B cell (primary cell): ENCODE measurements around the gene SPIRE1. TPM values are rescaled to one million over a fixed set of nuclear protein-coding genes. Genes with fewer than 3 reads are reported as not detected.

Experiments
- ATAC-seq: fragments of 200-7000 bp; cut with Tn5 transposase; one replicate; pipeline ENCODE4 v1.10.0; 2021; ENCODE audit warnings: low read depth, mild to moderate bottlenecking, moderate number of reproducible peaks, moderate library complexity
- CTCF ChIA-PET: fragments of 350-600 bp; sonication (Branson Sonifier 250); formaldehyde crosslinking; loops from one replicate; lab custom pipeline; 2021; ENCODE audit warnings: antibody characterized with exemption, inconsistent platforms; lab: Charles Lee
- POLR2A ChIA-PET: fragments of 350-600 bp; sonication (Branson Sonifier 250); formaldehyde crosslinking; loops from one replicate; lab custom pipeline; 2021; ENCODE audit warnings: antibody characterized with exemption; lab: Charles Lee
- DNase-seq: peaks from one replicate; pipeline ENCODE4 v3.0.0; 2013
- H2AFZ ChIP-seq: 2 replicates; pipeline ENCODE4 v1.6.1; 2012; ENCODE audit warnings: mild to moderate bottlenecking, low read depth, low read length; ENCODE audit not compliant: insufficient read depth, poor library complexity, severe bottlenecking
- H3K27ac ChIP-seq, 2 donors: 1 replicate in 1 of 2; 2 replicates in 1 of 2; pipeline ENCODE4 v1.5.1; 2012 to 2013; ENCODE audit warnings: low read length in 2 of 2, mild to moderate bottlenecking in 2 of 2, moderate library complexity in 1 of 2
- H3K27me3 ChIP-seq, 4 experiments: fragments of 200-600 bp in 1 of 4; sonication (generic) in 1 of 4; replicated peaks in 1 of 4; 1 replicate in 2 of 4; 2 replicates in 2 of 4; pipeline versions ENCODE4 v1.6.1 to v1.7.0; 2013 to 2016; ENCODE audit warnings: low read length in 3 of 4, mild to moderate bottlenecking in 2 of 4, mixed read lengths in 1 of 4, moderate library complexity in 1 of 4; ENCODE audit not compliant: insufficient read depth in 4 of 4, control insufficient read depth in 3 of 4; ENCODE audit errors: control extremely low read depth in 1 of 4
- H3K36me3 ChIP-seq, 2 experiments: replicated peaks in 1 of 2; 1 replicate in 1 of 2; 2 replicates in 1 of 2; pipeline versions ENCODE4 v1.6.1 to v1.7.1; 2013; ENCODE audit warnings: low read length in 1 of 2; ENCODE audit not compliant: insufficient read depth in 2 of 2, control insufficient read depth in 1 of 2; ENCODE audit errors: control extremely low read depth in 1 of 2, extremely low read depth in 1 of 2
- H3K4me1 ChIP-seq, 2 donors: fragments of 200-600 bp in 1 of 2; sonication (generic) in 1 of 2; 1 replicate in 1 of 2; 2 replicates in 1 of 2; pipeline versions ENCODE4 v1.5.1 to v1.6.1; 2013 to 2017; ENCODE audit warnings: low read length in 2 of 2; ENCODE audit not compliant: control insufficient read depth in 2 of 2, insufficient read depth in 2 of 2
- H3K4me2 ChIP-seq: replicated peaks from 2 replicates; pipeline ENCODE3; 2012; ENCODE audit warnings: mild to moderate bottlenecking, low read depth, low read length; ENCODE audit not compliant: poor library complexity, severe bottlenecking
- H3K4me3 ChIP-seq, 5 experiments: fragments of 200-600 bp in 1 of 5; sonication (generic) in 1 of 5; 1 replicate in 3 of 5; 2 replicates in 2 of 5; pipeline versions ENCODE4 v1.5.1 to v1.7.0; 2011 to 2016; ENCODE audit warnings: low read length in 4 of 5, mild to moderate bottlenecking in 4 of 5, low read depth in 2 of 5, control low read depth in 1 of 5, moderate library complexity in 1 of 5; ENCODE audit not compliant: insufficient read depth in 1 of 5; ENCODE audit errors: control extremely low read depth in 1 of 5, extremely low read depth in 1 of 5
- H3K79me2 ChIP-seq: fragments of 200-600 bp; sonication (generic); one replicate; pipeline ENCODE4 v1.6.0; 2016; ENCODE audit warnings: low read length; ENCODE audit not compliant: control insufficient read depth, insufficient read depth
- H3K9ac ChIP-seq: fragments of 200-600 bp; sonication (generic); 2 replicates; pipeline ENCODE4 v1.6.1; 2017; ENCODE audit warnings: mild to moderate bottlenecking, low read length, moderate library complexity
- H3K9me3 ChIP-seq, 3 donors: one replicate each; pipeline versions ENCODE4 v1.6.1 to v1.7.1; 2013; ENCODE audit warnings: low read length in 2 of 3; ENCODE audit not compliant: control insufficient read depth in 2 of 3, insufficient read depth in 1 of 3; ENCODE audit errors: control extremely low read depth in 1 of 3
- H4K20me1 ChIP-seq: 2 replicates; pipeline ENCODE4 v1.6.0; 2012; ENCODE audit warnings: mild to moderate bottlenecking, low read length; ENCODE audit not compliant: insufficient read depth, control insufficient read depth, poor library complexity, severe bottlenecking
- H3K27ac Mint-ChIP-seq: one replicate; pipeline ENCODE4 v1.8.0; 2021; ENCODE audit warnings: mixed read lengths
- H3K27me3 Mint-ChIP-seq: one replicate; pipeline ENCODE4 v1.8.0; 2021; ENCODE audit warnings: mixed read lengths
- H3K4me1 Mint-ChIP-seq: one replicate; pipeline ENCODE4 v1.8.0; 2021; ENCODE audit warnings: mixed read lengths
- H3K4me3 Mint-ChIP-seq: one replicate; pipeline ENCODE4 v1.8.0; 2021; ENCODE audit warnings: mixed read lengths
- H3K9me3 Mint-ChIP-seq: one replicate; pipeline ENCODE4 v1.8.0; 2022; ENCODE audit warnings: mixed read lengths; ENCODE audit not compliant: insufficient read depth
- EZH2 ChIP-seq: IDR thresholded peaks from 2 replicates; pipeline ENCODE4 v1.6.1; 2012; ENCODE audit warnings: borderline replicate concordance, low read depth, mild to moderate bottlenecking, moderate library complexity, low read length; ENCODE audit not compliant: insufficient read depth, poor library complexity, severe bottlenecking
- WGBS: methylation state at CpG from one replicate; pipeline ENCODE4 v1.1.5; 2013; ENCODE audit warnings: missing lambda C conversion rate; ENCODE audit not compliant: insufficient coverage; 5-methylcytosine and 5-hydroxymethylcytosine counted together
- intact Hi-C: fragments of 100-400 bp; cut with micrococcal nuclease; formaldehyde crosslinking; loops from one replicate; pipeline ENCODE4 v1.10.0; 2022
- polyA plus RNA-seq: library from polyadenylated mRNA; depleted of rRNA; stranded (reverse); fragments of >200 nt; gene quantifications from 2 replicates; pipeline ENCODE4 v1.2.3, GENCODE V29; 2012
- total RNA-seq, 2 donors: library from RNA; stranded (reverse); fragments of 120-200 nt in 1 of 2; gene quantifications; 1 replicate in 1 of 2; 2 replicates in 1 of 2; pipeline versions ENCODE4 v1.2.3 to v1.2.4, GENCODE V29; 2013 to 2022
- TF ChIP-seq, protein P1 (sequence below): fragments of 200-600 bp; IDR thresholded peaks from one replicate; pipeline ENCODE4 v1.8.0; 2022; ENCODE audit warnings: antibody characterized with exemption, mild to moderate bottlenecking

Gene SPIRE1
- total and polyA plus RNA-seq, 2 donors (not counting 1 experiment from before 2014, with no cell fraction given): 0.22 to 4.0 TPM

DNA sequence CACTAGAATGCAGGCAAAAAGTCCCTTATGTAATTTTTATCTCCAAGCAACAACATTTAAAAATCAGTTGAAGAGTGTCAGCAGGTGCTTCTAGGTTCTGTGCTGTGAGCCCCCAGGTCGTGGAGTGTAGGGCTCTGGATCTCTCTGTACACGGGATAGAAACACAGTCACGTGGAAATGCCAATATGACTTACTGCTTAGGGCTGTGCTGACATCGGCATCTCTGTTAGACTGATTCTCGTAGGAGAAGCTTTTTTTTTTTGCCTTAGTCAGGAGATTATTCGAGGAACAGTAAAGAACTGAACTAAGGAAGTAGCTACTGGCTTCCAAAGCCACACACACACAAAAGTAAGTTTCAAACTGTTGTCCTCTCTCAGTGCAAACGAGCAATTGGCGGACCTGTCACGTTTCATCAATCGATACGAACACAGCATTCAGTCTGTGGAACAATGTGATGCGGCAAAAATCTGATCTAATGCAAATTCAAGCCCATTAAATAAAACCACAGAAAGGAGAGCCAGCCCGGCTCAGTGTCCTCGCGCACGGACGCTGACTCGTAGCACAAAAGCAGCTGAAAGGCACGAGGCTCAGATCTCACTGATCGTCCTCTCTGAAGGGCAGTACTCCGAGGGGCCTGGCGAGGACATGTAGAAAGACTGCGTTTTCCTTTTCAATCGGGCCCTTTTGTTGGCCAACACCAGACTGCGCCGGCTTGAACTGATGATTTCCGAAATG is 208.7 kb downstream of the SPIRE1 start:
- H2AFZ ChIP-seq: no peak overlapping the region

DNA sequence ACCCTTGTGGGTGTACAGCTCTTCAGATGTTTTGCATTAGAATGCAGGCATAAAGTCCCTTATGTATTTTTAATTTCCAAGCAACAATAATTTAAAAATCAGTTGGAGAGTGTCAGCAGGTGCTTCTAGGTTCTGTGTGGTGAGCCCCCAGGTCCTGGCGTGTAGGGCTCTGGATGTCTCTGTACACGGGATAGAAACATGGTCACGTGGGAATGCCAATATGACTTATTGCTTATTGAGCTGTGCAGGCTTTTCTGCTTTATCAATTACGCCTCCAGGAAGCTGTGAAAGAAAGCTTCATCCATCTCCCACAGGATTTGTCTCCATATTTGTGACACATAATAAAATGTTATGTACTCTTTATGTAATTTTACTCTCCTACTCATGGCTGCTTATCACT is 212.4 kb downstream of the SPIRE1 start:
- TF ChIP-seq, protein P1, sequence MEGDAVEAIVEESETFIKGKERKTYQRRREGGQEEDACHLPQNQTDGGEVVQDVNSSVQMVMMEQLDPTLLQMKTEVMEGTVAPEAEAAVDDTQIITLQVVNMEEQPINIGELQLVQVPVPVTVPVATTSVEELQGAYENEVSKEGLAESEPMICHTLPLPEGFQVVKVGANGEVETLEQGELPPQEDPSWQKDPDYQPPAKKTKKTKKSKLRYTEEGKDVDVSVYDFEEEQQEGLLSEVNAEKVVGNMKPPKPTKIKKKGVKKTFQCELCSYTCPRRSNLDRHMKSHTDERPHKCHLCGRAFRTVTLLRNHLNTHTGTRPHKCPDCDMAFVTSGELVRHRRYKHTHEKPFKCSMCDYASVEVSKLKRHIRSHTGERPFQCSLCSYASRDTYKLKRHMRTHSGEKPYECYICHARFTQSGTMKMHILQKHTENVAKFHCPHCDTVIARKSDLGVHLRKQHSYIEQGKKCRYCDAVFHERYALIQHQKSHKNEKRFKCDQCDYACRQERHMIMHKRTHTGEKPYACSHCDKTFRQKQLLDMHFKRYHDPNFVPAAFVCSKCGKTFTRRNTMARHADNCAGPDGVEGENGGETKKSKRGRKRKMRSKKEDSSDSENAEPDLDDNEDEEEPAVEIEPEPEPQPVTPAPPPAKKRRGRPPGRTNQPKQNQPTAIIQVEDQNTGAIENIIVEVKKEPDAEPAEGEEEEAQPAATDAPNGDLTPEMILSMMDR: no peak
- no peak for TF ChIP-seq EZH2
- Histone ChIP-seq H3K4me3 (no peak overlapping the region), H2AFZ (no peak overlapping the region), H3K27ac (no peak overlapping the region), H3K27me3 (no peaks in the 10 kb centered on the region), H3K4me2 (no peak overlapping the region), H3K79me2 (no peaks in the 10 kb centered on the region), H4K20me1 (no peaks in the 10 kb centered on the region), H3K36me3 (no peaks in the 10 kb centered on the region), H3K4me1 (no peaks in the 10 kb centered on the region), H3K9me3 (peaks cover 0 to 1% (median 0%) of the 10 kb centered on the region in 3 donors), H3K9ac (no peak overlapping the region)
- 100% methylated on average over 3 of the region's 4 CpGs for WGBS
- Mint-ChIP-seq H3K27me3 (no peaks in the 10 kb centered on the region), H3K4me3 (no peak overlapping the region), H3K4me1 (no peaks in the 10 kb centered on the region), H3K9me3 (no peaks in the 10 kb centered on the region), H3K27ac (no peak overlapping the region)
- no peak for ATAC-seq
- CTCF ChIA-PET: no interaction called here
- POLR2A ChIA-PET: no interaction called here
- intact Hi-C loops: no loop called here
- no peak for DNase-seq

More for the DNA sequence above, 208.7 kb downstream of the SPIRE1 start:
- H3K9me3 ChIP-seq: no peaks in the 10 kb centered on the region
- H3K4me1 ChIP-seq: no peaks in the 10 kb centered on the region
- 96% methylated on average over 22 of the region's 27 CpGs for WGBS
- ATAC-seq: no peak
- H3K79me2 ChIP-seq: no peaks in the 10 kb centered on the region
- POLR2A ChIA-PET: no interaction called here
- DNase-seq: no peak
- Mint-ChIP-seq H3K4me1 (no peaks in the 10 kb centered on the region), H3K4me3 (no peak overlapping the region), H3K27ac (no peak overlapping the region), H3K9me3 (no peaks in the 10 kb centered on the region), H3K27me3 (no peaks in the 10 kb centered on the region)
- H3K4me3 ChIP-seq: no peak overlapping the region
- H3K36me3 ChIP-seq: no peaks in the 10 kb centered on the region
- H3K27ac ChIP-seq: no peak overlapping the region
- no peak overlapping the region for H3K4me2 ChIP-seq
- H3K27me3 ChIP-seq: no peaks in the 10 kb centered on the region
- no peak overlapping the region for H3K9ac ChIP-seq
- TF ChIP-seq EZH2: no peak
- TF ChIP-seq, protein P1: no peak
- no peaks in the 10 kb centered on the region for H4K20me1 ChIP-seq
- intact Hi-C loops: no loop called here
- CTCF ChIA-PET: no interaction called here
